Measurements from ENCODE around the gene GPR31. TPM values are rescaled to one million over a fixed set of nuclear protein-coding genes. Genes with fewer than 3 reads are reported as not detected.

The GPR31 gene
- total and polyA plus RNA-seq, 2 of the 4 experiments (the other 2 are of a cell fraction): not detected

DNA sequence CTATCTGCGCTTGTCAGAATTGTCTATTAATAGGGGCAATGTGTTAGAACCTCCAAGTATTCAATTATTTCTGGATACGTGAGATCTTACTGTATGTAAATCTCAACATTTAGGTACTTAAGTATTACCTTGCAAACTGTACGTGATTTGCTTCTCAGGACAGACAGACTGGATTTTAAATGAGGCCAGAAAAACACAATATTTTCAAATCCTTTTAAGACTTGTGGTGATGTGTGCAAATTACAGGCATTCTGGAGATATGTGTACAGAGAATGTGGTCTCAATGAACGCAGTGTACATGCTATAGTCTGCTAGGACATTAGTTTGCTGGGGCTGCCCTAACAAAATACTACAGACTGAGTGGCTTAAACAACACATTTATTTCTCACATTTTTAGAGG lies 18.0 kb downstream of the GPR31 start:
- ChIA-PET CTCF (no interaction called here), POLR2A (ENCODE audit: unreplicated experiment) (no interaction called here)
- Histone ChIP-seq H4K20me1 (ENCODE audit: insufficient read depth, low read length) (no peaks in the 10 kb centered on the region), H3K23ac (ENCODE audit: low read depth, low read length) (no peak overlapping the region), H3K18ac (ENCODE audit: low read depth, low read length) (no peak overlapping the region), H2BK120ac (ENCODE audit: low read depth, low read length) (no peak overlapping the region), H3K9ac (ENCODE audit: low read depth, low read length) (no peak overlapping the region), H4K5ac (ENCODE audit: low read depth, low read length) (no peak overlapping the region), H3K4ac (ENCODE audit: low read depth, low read length) (no peak overlapping the region), H3K4me1 (ENCODE audit: control insufficient read depth, insufficient read depth, low read length) (no peaks in the 10 kb centered on the region), H2AFZ (replicated peaks; ENCODE audit: low read length, poor library complexity) (no peak overlapping the region), H3K4me2 (ENCODE audit: low read depth, low read length) (no peak overlapping the region), H2AK5ac (ENCODE audit: low read depth, low read length) (no peak overlapping the region), H2AK9ac (replicated peaks; ENCODE audit: low read depth, low read length, poor library complexity) (no peak overlapping the region), H3K36me3 (ENCODE audit: control insufficient read depth, insufficient read depth, low read length) (no peaks in the 10 kb centered on the region), H3K4me3 (ENCODE audit: insufficient read depth, low read depth, low read length) (no peak overlapping the region), H4K91ac (ENCODE audit: insufficient read depth, low read depth, low read length) (no peak overlapping the region), H3K9me3 (ENCODE audit: control insufficient read depth, insufficient read depth, low read length) (peaks cover 20% of the 10 kb centered on the region), H2BK15ac (ENCODE audit: low read depth, low read length) (no peak overlapping the region), H3K27ac (ENCODE audit: insufficient read depth, low read length) (no peak overlapping the region), H3K14ac (replicated peaks; ENCODE audit: low read depth, low read length) (no peak overlapping the region), H3K56ac (ENCODE audit: extremely low read depth, insufficient read depth, low read length) (no peak overlapping the region; the same call in 1 of the 2 replicates), H4K8ac (ENCODE audit: low read depth in 2 of 2, low read length in 2 of 2) (no peak overlapping the region), H3K79me1 (ENCODE audit: low read depth in 1 of 2, low read length in 2 of 2) (no peaks in the 10 kb centered on the region), H2BK5ac (ENCODE audit: low read depth, low read length, poor library complexity, severe bottlenecking) (no peak overlapping the region), H3K27me3 (ENCODE audit: control insufficient read depth, insufficient read depth, low read length) (no peaks in the 10 kb centered on the region), H2BK20ac (ENCODE audit: low read depth, low read length) (no peak overlapping the region), H3K9me1 (ENCODE audit: insufficient read depth, low read length) (no peaks in the 10 kb centered on the region)
- TF ChIP-seq RAD21 (IDR thresholded peaks at IDR 0.05; ENCODE audit: low read length): no peak
- TF ChIP-seq, protein P1, sequence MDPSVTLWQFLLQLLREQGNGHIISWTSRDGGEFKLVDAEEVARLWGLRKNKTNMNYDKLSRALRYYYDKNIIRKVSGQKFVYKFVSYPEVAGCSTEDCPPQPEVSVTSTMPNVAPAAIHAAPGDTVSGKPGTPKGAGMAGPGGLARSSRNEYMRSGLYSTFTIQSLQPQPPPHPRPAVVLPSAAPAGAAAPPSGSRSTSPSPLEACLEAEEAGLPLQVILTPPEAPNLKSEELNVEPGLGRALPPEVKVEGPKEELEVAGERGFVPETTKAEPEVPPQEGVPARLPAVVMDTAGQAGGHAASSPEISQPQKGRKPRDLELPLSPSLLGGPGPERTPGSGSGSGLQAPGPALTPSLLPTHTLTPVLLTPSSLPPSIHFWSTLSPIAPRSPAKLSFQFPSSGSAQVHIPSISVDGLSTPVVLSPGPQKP (IDR thresholded peaks at IDR 0.05; ENCODE audit: borderline replicate concordance, low read depth, low read length): no peak
- TF ChIP-seq MAZ (IDR thresholded peaks at IDR 0.05; ENCODE audit: borderline replicate concordance, low read depth, low read length): no peak
- no peak for TF ChIP-seq MXI1 (IDR thresholded peaks at IDR 0.05; ENCODE audit: borderline replicate concordance, low read depth, low read length)
- TF ChIP-seq, protein P2, sequence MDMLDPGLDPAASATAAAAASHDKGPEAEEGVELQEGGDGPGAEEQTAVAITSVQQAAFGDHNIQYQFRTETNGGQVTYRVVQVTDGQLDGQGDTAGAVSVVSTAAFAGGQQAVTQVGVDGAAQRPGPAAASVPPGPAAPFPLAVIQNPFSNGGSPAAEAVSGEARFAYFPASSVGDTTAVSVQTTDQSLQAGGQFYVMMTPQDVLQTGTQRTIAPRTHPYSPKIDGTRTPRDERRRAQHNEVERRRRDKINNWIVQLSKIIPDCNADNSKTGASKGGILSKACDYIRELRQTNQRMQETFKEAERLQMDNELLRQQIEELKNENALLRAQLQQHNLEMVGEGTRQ (IDR thresholded peaks at IDR 0.05; ENCODE audit: low read depth, low read length): no peak
- no peak for TF ChIP-seq POLR2A (IDR thresholded peaks at IDR 0.05; ENCODE audit: low read depth, low read length)
- ATAC-seq (ENCODE audit: low read depth) (no peak), DNase-seq (no peak)
- no CpG with 5 or more reads among the region's 4 CpGs for whole genome bisulfite sequencing, 2 experiments (ENCODE audit: extremely low coverage in 2 of 2, insufficient read length in 1 of 2)
- in situ Hi-C loops (cut with MboI; ENCODE audit: low sequenced_read_pairs): no loop called here
- dilution Hi-C loops (cut with HindIII; ENCODE audit: low sequenced_read_pairs, unreplicated experiment): no loop called here
- intact Hi-C loops (cut with micrococcal nuclease): loop anchor here (5.0 kb wide), 1 partner anchor 352 kb away; no protein-coding TSS in a partner anchor
- no TSS peak for BruUV-seq (replicated peaks)
